ENCODE measurements around the gene HNRNPF.

- TF ChIP-seq CTCF (IDR thresholded peaks at IDR 0.05), result peak in 1 of 6 experiments; percentile 4
- no peak for TF ChIP-seq POLR2A (IDR thresholded peaks at IDR 0.05)
Observed at GRCh38 chr10:43396061-43396927, 12.7 kb downstream of the HNRNPF start.

Measured in esophagus squamous epithelium (tissue), 4 donors.